Astrocyte (in vitro differentiated cells and primary cell): ENCODE results near the gene RAB11FIP3. TPM values are rescaled to one million over a fixed set of nuclear protein-coding genes. Genes with fewer than 3 reads are reported as not detected.

Experiments
- DNase-seq: peaks from one replicate; pipeline ENCODE4 v3.0.0-alpha.2; 2010; ENCODE audit warnings: low read depth
- FAIRE-seq: peaks from 2 replicates; lab custom pipeline; 2011; peaks lifted over from hg19 to GRCh38; lab: Jason Lieb, UNC
- H2AFZ ChIP-seq: 2 replicates; pipeline ENCODE4 v1.6.0; 2012; ENCODE audit warnings: low read depth, low read length, inconsistent platforms
- H3K27ac ChIP-seq: 2 replicates; pipeline ENCODE4 v1.5.1; 2011; ENCODE audit warnings: low read depth, low read length, inconsistent platforms
- H3K27me3 ChIP-seq: 2 replicates; pipeline ENCODE4 v1.6.0; 2011; ENCODE audit warnings: low read length, inconsistent platforms; ENCODE audit not compliant: insufficient read depth
- H3K36me3 ChIP-seq: 2 replicates; pipeline ENCODE4 v1.5.1; 2011; ENCODE audit warnings: low read length, inconsistent platforms; ENCODE audit not compliant: insufficient read depth
- H3K4me1 ChIP-seq: 2 replicates; pipeline ENCODE4 v1.5.1; 2011; ENCODE audit warnings: low read length, inconsistent platforms; ENCODE audit not compliant: insufficient read depth
- H3K4me2 ChIP-seq: 2 replicates; pipeline ENCODE4 v1.6.0; 2012; ENCODE audit warnings: low read length, inconsistent platforms
- H3K4me3 ChIP-seq: 2 replicates; pipeline ENCODE4 v1.5.1; 2011; ENCODE audit warnings: low read depth, mild to moderate bottlenecking, low read length, inconsistent platforms; ENCODE audit not compliant: insufficient read depth
- H3K79me2 ChIP-seq: 2 replicates; pipeline ENCODE4 v1.6.0; 2012; ENCODE audit warnings: mild to moderate bottlenecking, low read length, inconsistent platforms; ENCODE audit not compliant: insufficient read depth
- H3K9ac ChIP-seq: 2 replicates; pipeline ENCODE4 v1.6.0; 2012; ENCODE audit warnings: mild to moderate bottlenecking, low read length, inconsistent platforms
- H3K9me3 ChIP-seq: 2 replicates; pipeline ENCODE4 v1.5.1; 2012; ENCODE audit warnings: low read depth, mild to moderate bottlenecking, low read length, inconsistent platforms; ENCODE audit not compliant: insufficient read depth
- H4K20me1 ChIP-seq: 2 replicates; pipeline ENCODE4 v1.6.0; 2012; ENCODE audit warnings: low read length, inconsistent platforms; ENCODE audit not compliant: insufficient read depth
- H3K27ac Mint-ChIP-seq: one replicate; pipeline ENCODE4 v1.8.0; 2021; ENCODE audit warnings: mild to moderate bottlenecking, mixed read lengths; ENCODE audit not compliant: unreplicated experiment
- H3K27me3 Mint-ChIP-seq: one replicate; pipeline ENCODE4 v1.8.0; 2021; ENCODE audit warnings: low read depth, mixed read lengths; ENCODE audit not compliant: unreplicated experiment
- H3K36me3 Mint-ChIP-seq: one replicate; pipeline ENCODE4 v1.8.0; 2021; ENCODE audit warnings: low read depth, mixed read lengths; ENCODE audit not compliant: unreplicated experiment
- H3K4me1 Mint-ChIP-seq: one replicate; pipeline ENCODE4 v1.8.0; 2021; ENCODE audit warnings: low read depth, mixed read lengths; ENCODE audit not compliant: unreplicated experiment
- H3K4me3 Mint-ChIP-seq: one replicate; pipeline ENCODE4 v1.8.0; 2021; ENCODE audit warnings: mild to moderate bottlenecking, moderate library complexity, mixed read lengths; ENCODE audit not compliant: unreplicated experiment
- H3K9me3 Mint-ChIP-seq: one replicate; pipeline ENCODE4 v1.8.0; 2021; ENCODE audit warnings: mild to moderate bottlenecking, mixed read lengths; ENCODE audit not compliant: unreplicated experiment
- EZH2 ChIP-seq: IDR thresholded peaks from 2 replicates; pipeline ENCODE4 v1.6.1; 2012; ENCODE audit warnings: mild to moderate bottlenecking, low read length, inconsistent platforms; ENCODE audit not compliant: insufficient read depth
- total RNA-seq: library from RNA; stranded (reverse); gene quantifications from 2 replicates; pipeline ENCODE4 v1.2.1, GENCODE V29; 2021
- TF ChIP-seq, protein P1 (sequence below): IDR thresholded peaks from 2 replicates; pipeline ENCODE4 v1.5.1; 2011; ENCODE audit warnings: low read depth, mild to moderate bottlenecking, inconsistent platforms, low read length, moderate library complexity; ENCODE audit not compliant: insufficient read depth

Gene RAB11FIP3
- total RNA-seq, 1 donor from 2014 or later = 21.2 TPM

DNA sequence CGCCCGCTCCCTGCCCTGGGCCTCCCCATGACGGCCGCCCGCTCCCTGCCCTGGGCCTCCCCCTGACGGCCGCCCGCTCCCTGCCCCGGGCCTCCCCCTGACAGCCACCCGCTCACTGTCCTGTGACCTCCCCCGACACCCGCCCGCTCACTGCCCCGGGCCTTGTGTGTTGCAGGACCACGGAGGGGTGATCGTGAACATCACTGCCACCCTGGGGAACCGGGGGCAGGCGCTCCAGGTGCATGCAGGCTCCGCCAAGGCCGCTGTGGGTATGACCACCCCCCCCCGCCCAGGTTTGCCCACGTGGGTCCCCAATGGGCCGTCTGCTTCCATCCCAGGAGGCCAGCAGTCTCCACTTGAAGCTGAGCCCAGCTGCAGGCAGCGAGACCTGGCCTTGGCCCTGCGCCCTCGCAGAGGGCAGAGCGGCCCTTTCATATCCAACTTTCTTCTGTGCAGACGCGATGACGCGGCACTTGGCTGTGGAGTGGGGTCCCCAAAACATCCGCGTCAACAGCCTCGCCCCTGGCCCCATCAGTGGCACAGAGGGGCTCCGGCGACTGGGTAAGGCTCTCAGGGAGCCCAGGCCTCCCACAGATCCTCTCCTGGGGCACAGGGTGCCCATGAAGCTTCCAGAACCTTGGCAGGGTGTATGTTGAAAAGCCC, 14.8 kb upstream of the RAB11FIP3 start:
- DNase-seq (no peak), FAIRE-seq (no peak)

DNA sequence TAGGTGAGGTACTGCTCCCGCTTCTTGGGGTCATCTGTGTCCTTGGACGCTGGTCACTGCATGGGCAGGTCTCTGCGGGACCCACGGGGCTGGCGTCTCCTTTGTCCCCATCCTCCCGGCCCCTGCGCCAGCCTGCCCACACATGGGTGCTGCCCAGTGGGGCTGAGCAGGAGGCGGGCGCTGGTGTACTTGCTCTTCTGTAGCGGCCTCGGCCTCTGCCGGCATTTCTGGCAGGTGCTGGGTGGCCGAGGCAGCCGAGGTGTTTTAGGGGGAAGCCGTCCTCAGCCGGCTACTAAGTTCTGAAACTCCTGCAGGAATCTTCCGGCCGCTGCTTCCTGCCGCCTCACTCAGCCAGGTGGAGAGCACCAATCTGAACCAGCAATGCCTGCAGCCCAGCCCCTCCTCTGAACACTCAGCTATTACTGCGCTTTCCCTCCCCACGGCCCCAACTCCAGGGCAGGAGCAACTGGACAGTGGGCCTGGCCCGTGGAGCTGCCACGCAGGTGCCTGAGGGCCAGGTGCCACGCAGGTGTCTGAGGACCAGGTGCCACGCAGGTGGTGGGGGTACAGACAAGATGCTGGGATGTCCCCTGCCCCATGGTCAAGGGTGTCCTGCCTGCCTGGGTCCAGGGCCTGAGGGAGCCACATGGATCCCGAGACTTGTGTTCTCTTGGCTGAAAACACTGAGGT, 13.7 kb upstream of the RAB11FIP3 start:
- FAIRE-seq = no peak
- H3K36me3 ChIP-seq = no peaks in the 10 kb centered on the region
- DNase-seq = no peak
- H3K4me2 ChIP-seq = no peak overlapping the region
- H3K9me3 ChIP-seq = no peaks in the 10 kb centered on the region
- no peaks in the 10 kb centered on the region for H3K27me3 Mint-ChIP-seq
- peaks cover 2% of the 10 kb centered on the region for H3K36me3 Mint-ChIP-seq
- H3K9ac ChIP-seq = no peak overlapping the region
- H3K4me3 ChIP-seq = no peak overlapping the region
- H3K27ac Mint-ChIP-seq = no peak overlapping the region
- no peaks in the 10 kb centered on the region for H3K79me2 ChIP-seq
- no peaks in the 10 kb centered on the region for H3K27me3 ChIP-seq
- no peak overlapping the region for H3K27ac ChIP-seq
- no peaks in the 10 kb centered on the region for H3K9me3 Mint-ChIP-seq
- TF ChIP-seq EZH2 = no peak
- TF ChIP-seq, protein P1, sequence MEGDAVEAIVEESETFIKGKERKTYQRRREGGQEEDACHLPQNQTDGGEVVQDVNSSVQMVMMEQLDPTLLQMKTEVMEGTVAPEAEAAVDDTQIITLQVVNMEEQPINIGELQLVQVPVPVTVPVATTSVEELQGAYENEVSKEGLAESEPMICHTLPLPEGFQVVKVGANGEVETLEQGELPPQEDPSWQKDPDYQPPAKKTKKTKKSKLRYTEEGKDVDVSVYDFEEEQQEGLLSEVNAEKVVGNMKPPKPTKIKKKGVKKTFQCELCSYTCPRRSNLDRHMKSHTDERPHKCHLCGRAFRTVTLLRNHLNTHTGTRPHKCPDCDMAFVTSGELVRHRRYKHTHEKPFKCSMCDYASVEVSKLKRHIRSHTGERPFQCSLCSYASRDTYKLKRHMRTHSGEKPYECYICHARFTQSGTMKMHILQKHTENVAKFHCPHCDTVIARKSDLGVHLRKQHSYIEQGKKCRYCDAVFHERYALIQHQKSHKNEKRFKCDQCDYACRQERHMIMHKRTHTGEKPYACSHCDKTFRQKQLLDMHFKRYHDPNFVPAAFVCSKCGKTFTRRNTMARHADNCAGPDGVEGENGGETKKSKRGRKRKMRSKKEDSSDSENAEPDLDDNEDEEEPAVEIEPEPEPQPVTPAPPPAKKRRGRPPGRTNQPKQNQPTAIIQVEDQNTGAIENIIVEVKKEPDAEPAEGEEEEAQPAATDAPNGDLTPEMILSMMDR = no peak
- no peaks in the 10 kb centered on the region for H3K4me1 Mint-ChIP-seq
- H4K20me1 ChIP-seq = no peaks in the 10 kb centered on the region
- no peak overlapping the region for H3K4me3 Mint-ChIP-seq
- no peak overlapping the region for H2AFZ ChIP-seq
- no peaks in the 10 kb centered on the region for H3K4me1 ChIP-seq

More for the DNA sequence above, 14.8 kb upstream of the RAB11FIP3 start:
- no peak overlapping the region for H3K4me3 Mint-ChIP-seq
- Histone ChIP-seq H2AFZ (no peak overlapping the region), H3K4me3 (no peak overlapping the region), H3K27ac (no peak overlapping the region), H3K36me3 (no peaks in the 10 kb centered on the region), H3K4me2 (no peak overlapping the region), H4K20me1 (no peaks in the 10 kb centered on the region), H3K27me3 (no peaks in the 10 kb centered on the region), H3K9me3 (no peaks in the 10 kb centered on the region), H3K79me2 (no peaks in the 10 kb centered on the region), H3K4me1 (no peaks in the 10 kb centered on the region), H3K9ac (no peak overlapping the region)
- TF ChIP-seq EZH2 = no peak
- TF ChIP-seq, protein P1 = no peak
- no peaks in the 10 kb centered on the region for H3K4me1 Mint-ChIP-seq
- no peaks in the 10 kb centered on the region for H3K9me3 Mint-ChIP-seq
- no peaks in the 10 kb centered on the region for H3K27me3 Mint-ChIP-seq
- H3K36me3 Mint-ChIP-seq = peaks cover 2% of the 10 kb centered on the region
- no peak overlapping the region for H3K27ac Mint-ChIP-seq
